ENCODE results near the gene CNIH3. TPM values are rescaled to one million over a fixed set of nuclear protein-coding genes. Genes with fewer than 3 reads are reported as not detected.

CNIH3 gene
- total RNA-seq, 2 donors from 2014 or later, result 0.36 to 7.2 TPM

GRCh38 chr1:224605482-224606181 lies 10.5 kb upstream of the CNIH3 start:
- H3K27me3 ChIP-seq (replicated peaks; ENCODE audit: insufficient read depth), result no peaks in the 10 kb centered on the region
- no peak overlapping the region for H3K27ac ChIP-seq
- 94% methylated on average over 11 of the region's 11 CpGs for WGBS
- DNase-seq (ENCODE audit: low spot score), result no peak
- H3K4me1 ChIP-seq (replicated peaks), result no peaks in the 10 kb centered on the region
- no peak overlapping the region for H3K4me3 ChIP-seq
- H3K36me3 ChIP-seq, result no peaks in the 10 kb centered on the region
- no peaks in the 10 kb centered on the region for H3K9me3 ChIP-seq
- intact Hi-C loops (cut with DNase I), result no loop called here
- TF ChIP-seq CTCF (IDR thresholded peaks at IDR 0.05), result no peak
- TF ChIP-seq POLR2A (IDR thresholded peaks at IDR 0.05), result no peak
- no peak for TF ChIP-seq POLR2AphosphoS5 (IDR thresholded peaks at IDR 0.05)

GRCh38 chr1:224607188-224608148 lies 8.6 kb upstream of the CNIH3 start:
- Histone ChIP-seq H3K4me3 (no peak overlapping the region), H3K27ac (no peak overlapping the region), H3K36me3 (no peaks in the 10 kb centered on the region), H3K27me3 (replicated peaks; ENCODE audit: insufficient read depth) (no peaks in the 10 kb centered on the region), H3K4me1 (replicated peaks) (no peaks in the 10 kb centered on the region), H3K9me3 (no peaks in the 10 kb centered on the region)
- intact Hi-C loops (cut with DNase I), result no loop called here
- TF ChIP-seq POLR2AphosphoS5 (IDR thresholded peaks at IDR 0.05), result no peak
- no peak for TF ChIP-seq CTCF (IDR thresholded peaks at IDR 0.05)
- no peak for TF ChIP-seq POLR2A (IDR thresholded peaks at IDR 0.05)
- 60% methylated on average over 5 of the region's 5 CpGs for WGBS
- no peak for DNase-seq (ENCODE audit: low spot score)

GRCh38 chr1:224609333-224609732 lies 6.8 kb upstream of the CNIH3 start:
- Histone ChIP-seq H3K27ac (no peak overlapping the region), H3K4me3 (no peak overlapping the region), H3K9me3 (no peaks in the 10 kb centered on the region), H3K4me1 (replicated peaks) (no peaks in the 10 kb centered on the region), H3K27me3 (replicated peaks; ENCODE audit: insufficient read depth) (no peaks in the 10 kb centered on the region), H3K36me3 (no peaks in the 10 kb centered on the region)
- WGBS, result 29% methylated on average over 1 of the region's 1 CpG
- DNase-seq (ENCODE audit: low spot score), result no peak
- TF ChIP-seq POLR2AphosphoS5 (IDR thresholded peaks at IDR 0.05) (no peak), CTCF (IDR thresholded peaks at IDR 0.05) (no peak), POLR2A (IDR thresholded peaks at IDR 0.05) (no peak)
- intact Hi-C loops (cut with DNase I), result no loop called here

- Histone ChIP-seq H3K9me3 (no peaks in the 10 kb centered on the region), H3K4me1 (replicated peaks) (peaks cover 7% of the 10 kb centered on the region), H3K27ac (no peak overlapping the region), H3K27me3 (replicated peaks; ENCODE audit: insufficient read depth) (peaks cover 6% of the 10 kb centered on the region), H3K36me3 (no peaks in the 10 kb centered on the region), H3K4me3 (no peak overlapping the region)
- intact Hi-C loops (cut with DNase I), result no loop called here
- TF ChIP-seq POLR2AphosphoS5 (IDR thresholded peaks at IDR 0.05), result no peak
- TF ChIP-seq POLR2A (IDR thresholded peaks at IDR 0.05), result no peak
- TF ChIP-seq CTCF (IDR thresholded peaks at IDR 0.05), result no peak
- no peak for DNase-seq (ENCODE audit: low spot score)
- 100% methylated on average over 1 of the region's 1 CpG for WGBS
Measured at GRCh38 chr1:224612246-224612645, 3.9 kb upstream of the CNIH3 start.
